IMR-90 (cell line): Measurements from ENCODE around the gene SNX27. TPM values are rescaled to one million over a fixed set of nuclear protein-coding genes. Genes with fewer than 3 reads are reported as not detected.

Source experiments
- ATAC-seq: fragments of 200-7000 bp; cut with Tn5 transposase; 2 replicates; pipeline ENCODE4 v1.9.1; 2020; ENCODE audit warnings: low read depth, mild to moderate bottlenecking, moderate library complexity
- BruUV-seq: library from RNA; stranded (reverse); fragments of 400-500 nt; replicated peaks from 2 replicates; lab custom pipeline; 2021; lab: Mats Ljungman, UMichigan
- CTCF ChIA-PET: fragments of 300-600 bp; formaldehyde crosslinking; extraction: SDS; loops from one replicate; lab custom pipeline; 2021; ENCODE audit warnings: antibody characterized with exemption; lab: Yijun Ruan, JAX
- POLR2A ChIA-PET: fragments of 300-600 bp; sonication (Branson Sonifier 250); formaldehyde crosslinking; loops from one replicate; lab custom pipeline; 2022; ENCODE audit warnings: antibody characterized with exemption; ENCODE audit not compliant: unreplicated experiment; lab: Charles Lee
- DNase-seq: peaks from one replicate; pipeline ENCODE4 v3.0.0; 2013
- H2AFZ ChIP-seq: replicated peaks from 2 replicates; pipeline ENCODE3; 2013; ENCODE audit warnings: low read length, mild to moderate bottlenecking; ENCODE audit not compliant: poor library complexity
- H2AK5ac ChIP-seq: 2 replicates; pipeline ENCODE4 v1.6.1; 2013; ENCODE audit warnings: low read depth, low read length, inconsistent platforms
- H2AK9ac ChIP-seq: replicated peaks from 2 replicates; pipeline ENCODE3; 2013; ENCODE audit warnings: mild to moderate bottlenecking, low read depth, low read length, moderate library complexity; ENCODE audit not compliant: poor library complexity
- H2BK120ac ChIP-seq: 2 replicates; pipeline ENCODE4 v1.6.1; 2013; ENCODE audit warnings: low read depth, low read length, inconsistent platforms
- H2BK15ac ChIP-seq: 3 replicates; pipeline ENCODE4 v1.6.1; 2013; ENCODE audit warnings: low read depth, low read length, inconsistent platforms
- H2BK20ac ChIP-seq: 2 replicates; pipeline ENCODE4 v1.6.1; 2013; ENCODE audit warnings: low read depth, mild to moderate bottlenecking, inconsistent platforms, low read length, moderate library complexity
- H2BK5ac ChIP-seq: 2 replicates; pipeline ENCODE4 v1.6.1; 2013; ENCODE audit warnings: mild to moderate bottlenecking, low read depth, low read length, inconsistent platforms; ENCODE audit not compliant: poor library complexity, severe bottlenecking
- H3K14ac ChIP-seq: replicated peaks from 2 replicates; pipeline ENCODE4 v1.6.1; 2013; ENCODE audit warnings: low read depth, low read length, inconsistent platforms
- H3K18ac ChIP-seq: 2 replicates; pipeline ENCODE4 v1.6.1; 2013; ENCODE audit warnings: low read depth, low read length, control low read depth
- H3K23ac ChIP-seq: 2 replicates; pipeline ENCODE4 v1.6.1; 2013; ENCODE audit warnings: low read depth, low read length, inconsistent platforms
- H3K27ac ChIP-seq: 2 replicates; pipeline ENCODE4 v1.5.1; 2013; ENCODE audit warnings: mild to moderate bottlenecking, control low read depth, low read length; ENCODE audit not compliant: insufficient read depth
- H3K27me3 ChIP-seq: 2 replicates; pipeline ENCODE4 v1.6.1; 2013; ENCODE audit warnings: low read length; ENCODE audit not compliant: control insufficient read depth, insufficient read depth
- H3K36me3 ChIP-seq: 2 replicates; pipeline ENCODE4 v1.6.1; 2013; ENCODE audit warnings: low read length, mixed read lengths; ENCODE audit not compliant: control insufficient read depth, insufficient read depth
- H3K4ac ChIP-seq: 2 replicates; pipeline ENCODE4 v1.6.1; 2013; ENCODE audit warnings: low read depth, low read length, inconsistent platforms
- H3K4me1 ChIP-seq: 2 replicates; pipeline ENCODE4 v1.6.1; 2013; ENCODE audit warnings: low read length, mixed read lengths; ENCODE audit not compliant: control insufficient read depth, insufficient read depth
- H3K4me2 ChIP-seq: 2 replicates; pipeline ENCODE4 v1.6.1; 2013; ENCODE audit warnings: low read depth, mild to moderate bottlenecking, control low read depth, low read length, moderate library complexity
- H3K4me3 ChIP-seq: 2 replicates; pipeline ENCODE4 v1.5.1; 2013; ENCODE audit warnings: low read depth, mild to moderate bottlenecking, control low read depth, low read length, moderate library complexity; ENCODE audit not compliant: insufficient read depth
- H3K56ac ChIP-seq: 2 replicates; pipeline ENCODE4 v1.6.1; 2013; ENCODE audit warnings: low read length, inconsistent platforms; ENCODE audit not compliant: insufficient read depth; ENCODE audit errors: extremely low read depth
- H3K79me1 ChIP-seq, 2 experiments: 2 replicates each; pipeline ENCODE4 v1.6.1; 2013; ENCODE audit warnings: low read length in 2 of 2, inconsistent platforms in 1 of 2, low read depth in 1 of 2
- H3K9ac ChIP-seq: 2 replicates; pipeline ENCODE4 v1.6.1; 2013; ENCODE audit warnings: low read depth, low read length, control low read depth
- H3K9me1 ChIP-seq: 2 replicates; pipeline ENCODE4 v1.6.1; 2013; ENCODE audit warnings: low read length, inconsistent platforms; ENCODE audit not compliant: insufficient read depth
- H3K9me3 ChIP-seq: 2 replicates; pipeline ENCODE4 v1.6.1; 2013; ENCODE audit warnings: low read length; ENCODE audit not compliant: control insufficient read depth, insufficient read depth
- H4K20me1 ChIP-seq: 2 replicates; pipeline ENCODE4 v1.6.1; 2013; ENCODE audit warnings: low read length, inconsistent platforms; ENCODE audit not compliant: insufficient read depth
- H4K5ac ChIP-seq: 2 replicates; pipeline ENCODE4 v1.6.1; 2013; ENCODE audit warnings: mild to moderate bottlenecking, low read depth, low read length, control low read depth
- H4K8ac ChIP-seq, 2 experiments: 2 replicates each; pipeline ENCODE4 v1.6.1; 2013; ENCODE audit warnings: low read depth in 2 of 2, low read length in 2 of 2, control low read depth in 1 of 2, inconsistent platforms in 1 of 2
- H4K91ac ChIP-seq: 2 replicates; pipeline ENCODE4 v1.6.1; 2013; ENCODE audit warnings: low read depth, low read length, inconsistent platforms; ENCODE audit not compliant: insufficient read depth
- BHLHE40 ChIP-seq: fragments of 150-350 bp; IDR thresholded peaks from 2 replicates; pipeline ENCODE4 v1.6.1; 2016; ENCODE audit warnings: mild to moderate bottlenecking, low read depth, low read length
- CEBPB ChIP-seq: IDR thresholded peaks from 2 replicates; pipeline ENCODE4 v1.6.1; 2012; ENCODE audit warnings: low read depth, low read length, improper control_type of control experiment
- CHD1 ChIP-seq: IDR thresholded peaks from 2 replicates; pipeline ENCODE4 v1.6.1; 2012; ENCODE audit warnings: low read depth, low read length, improper control_type of control experiment
- FOS ChIP-seq: fragments of 150-350 bp; IDR thresholded peaks from 2 replicates; pipeline ENCODE4 v1.6.1; 2016; ENCODE audit warnings: low read depth, low read length
- MAFK ChIP-seq: IDR thresholded peaks from 2 replicates; pipeline ENCODE4 v1.6.1; 2012; ENCODE audit warnings: low read depth, low read length, improper control_type of control experiment
- MAZ ChIP-seq: IDR thresholded peaks from 2 replicates; pipeline ENCODE4 v1.6.1; 2012; ENCODE audit warnings: low read depth, mild to moderate bottlenecking, low read length, improper control_type of control experiment, moderate library complexity, borderline replicate concordance
- MXI1 ChIP-seq: IDR thresholded peaks from 2 replicates; pipeline ENCODE4 v1.6.1; 2012; ENCODE audit warnings: low read depth, mild to moderate bottlenecking, low read length, moderate library complexity, borderline replicate concordance
- NFE2L2 ChIP-seq: fragments of 150-350 bp; IDR thresholded peaks from 2 replicates; pipeline ENCODE4 v1.6.1; 2016; ENCODE audit warnings: low read depth, mild to moderate bottlenecking, low read length
- POLR2A ChIP-seq: IDR thresholded peaks from 2 replicates; pipeline ENCODE4 v1.6.1; 2012; ENCODE audit warnings: mild to moderate bottlenecking, low read depth, low read length
- RAD21 ChIP-seq: IDR thresholded peaks from 2 replicates; pipeline ENCODE4 v1.6.1; 2012; ENCODE audit warnings: low read length, improper control_type of control experiment
- RCOR1 ChIP-seq: IDR thresholded peaks from 2 replicates; pipeline ENCODE4 v1.6.1; 2012; ENCODE audit warnings: mild to moderate bottlenecking, low read length, improper control_type of control experiment; ENCODE audit not compliant: insufficient replicate concordance
- RFX5 ChIP-seq: IDR thresholded peaks from 2 replicates; pipeline ENCODE4 v1.8.0; 2012; ENCODE audit warnings: low read depth, mild to moderate bottlenecking, low read length, moderate library complexity
- SMC3 ChIP-seq: fragments of 150-350 bp; IDR thresholded peaks from 2 replicates; pipeline ENCODE4 v1.6.1; 2016; ENCODE audit warnings: low read depth, mild to moderate bottlenecking, antibody characterized with exemption, low read length, moderate library complexity
- WGBS, 2 experiments: methylation state at CpG; one replicate each; pipeline versions ENCODE4 v1.1.5 to v1.1.7; 2013; ENCODE audit warnings: missing lambda C conversion rate in 2 of 2; ENCODE audit not compliant: insufficient read length in 1 of 2; ENCODE audit errors: extremely low coverage in 2 of 2; 5-methylcytosine and 5-hydroxymethylcytosine counted together
- dilution Hi-C: fragments of 300-500 bp; cut with HindIII; formaldehyde crosslinking; loops from one replicate; pipeline ENCODE4 v1.14.3; 2018; ENCODE audit warnings: low sequenced_read_pairs; ENCODE audit not compliant: unreplicated experiment
- in situ Hi-C: fragments of 300-500 bp; cut with MboI; formaldehyde crosslinking; loops from 3 replicates; pipeline ENCODE4 v1.14.3; 2019; ENCODE audit warnings: low sequenced_read_pairs, inconsistent platforms, mixed read lengths
- intact Hi-C: fragments of 100-400 bp; cut with micrococcal nuclease; formaldehyde crosslinking; loops from 2 replicates; pipeline ENCODE4 v1.10.0; 2022
- polyA plus RNA-seq, 3 experiments: library from polyadenylated mRNA; depleted of rRNA; stranded (reverse); fragments of >200 nt; gene quantifications; 2 replicates each; pipeline ENCODE4 v1.2.3, GENCODE V29; 2012; ENCODE audit warnings: low replicate concordance in 1 of 3
- total RNA-seq: library from RNA; depleted of rRNA; stranded (reverse); fragments of >200 nt; gene quantifications from 2 replicates; pipeline ENCODE4 v1.2.3, GENCODE V29; 2012
- TF ChIP-seq, protein P1 (sequence below): fragments of 150-350 bp; IDR thresholded peaks from 2 replicates; pipeline ENCODE4 v1.6.1; 2016; ENCODE audit warnings: low read depth, mild to moderate bottlenecking, low read length, moderate library complexity, borderline replicate concordance
- TF ChIP-seq, protein P2 (sequence below): conservative IDR thresholded peaks from 2 replicates; pipeline ENCODE4 v1.5.1; 2012; ENCODE audit warnings: mild to moderate bottlenecking, low read depth, low read length, improper control_type of control experiment
- TF ChIP-seq, protein P3 (sequence below): fragments of 150-350 bp; IDR thresholded peaks from 2 replicates; pipeline ENCODE4 v1.6.1; 2017; ENCODE audit warnings: mild to moderate bottlenecking, antibody characterized with exemption, low read length, low read depth

Gene SNX27
- total and polyA plus RNA-seq, 2 of the 4 experiments (the other 2 are of a cell fraction): 12.3 to 25.6 TPM

DNA sequence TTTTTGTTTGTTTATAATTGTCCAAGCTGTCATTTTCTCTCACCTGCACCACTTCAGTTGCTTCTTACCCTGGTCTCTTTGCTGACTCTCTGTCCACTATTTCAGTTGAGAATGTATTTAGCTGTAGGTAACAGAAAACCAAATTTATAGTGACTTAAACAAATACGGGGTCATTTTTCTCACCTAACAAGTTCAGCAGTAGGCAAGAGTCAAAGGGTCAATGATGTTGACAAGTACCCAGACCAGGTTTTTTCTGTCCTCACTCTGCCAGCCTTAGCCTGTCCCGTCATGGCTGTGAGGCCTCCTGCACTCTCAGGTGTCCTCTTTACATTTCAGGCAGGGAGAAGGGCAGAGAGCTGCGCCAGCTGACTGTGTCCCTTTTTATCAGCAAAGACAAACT, 121.3 kb downstream of the SNX27 start:
- Histone ChIP-seq H3K14ac (no peak overlapping the region), H2AK9ac (no peak overlapping the region), H3K23ac (no peak overlapping the region), H3K4me2 (no peak overlapping the region), H2BK15ac (no peak overlapping the region), H2AFZ (no peak overlapping the region), H3K18ac (no peak overlapping the region), H2BK20ac (no peak overlapping the region), H3K4ac (no peak overlapping the region), H4K91ac (no peak overlapping the region), H3K56ac (no peak overlapping the region), H2BK5ac (no peak overlapping the region), H4K20me1 (no peaks in the 10 kb centered on the region), H4K8ac (no peak overlapping the region), H4K5ac (no peak overlapping the region), H3K9me1 (no peaks in the 10 kb centered on the region), H3K9ac (no peak overlapping the region), H3K79me1 (no peaks in the 10 kb centered on the region), H3K4me3 (no peak overlapping the region), H2BK120ac (no peak overlapping the region), H3K9me3 (peaks cover 8% of the 10 kb centered on the region), H3K27me3 (peaks cover 38% of the 10 kb centered on the region), H3K27ac (no peak overlapping the region), H3K36me3 (no peaks in the 10 kb centered on the region), H3K4me1 (peaks cover 1% of the 10 kb centered on the region; the same call in 1 of the 2 replicates), H2AK5ac (no peak overlapping the region)
- BruUV-seq: no TSS peak
- in situ Hi-C loops (loop anchor here (10.0 kb wide), 1 partner anchor 198 kb away; no protein-coding TSS in a partner anchor), intact Hi-C loops (no loop called here), dilution Hi-C loops (no loop called here)
- CTCF ChIA-PET: interaction anchor here (0.6 kb wide), 1 partner anchor 311 kb away, joined by 8 read pairs; no protein-coding TSS in a partner anchor
- no peak for ATAC-seq
- no peak for DNase-seq
- POLR2A ChIA-PET: no interaction called here
- WGBS, 2 experiments: 14% methylated on average over 1 of the region's 3 CpGs; no CpG with 5 or more reads in 1 of the 2 experiments
- no peak for TF ChIP-seq RAD21
- TF ChIP-seq, protein P1, sequence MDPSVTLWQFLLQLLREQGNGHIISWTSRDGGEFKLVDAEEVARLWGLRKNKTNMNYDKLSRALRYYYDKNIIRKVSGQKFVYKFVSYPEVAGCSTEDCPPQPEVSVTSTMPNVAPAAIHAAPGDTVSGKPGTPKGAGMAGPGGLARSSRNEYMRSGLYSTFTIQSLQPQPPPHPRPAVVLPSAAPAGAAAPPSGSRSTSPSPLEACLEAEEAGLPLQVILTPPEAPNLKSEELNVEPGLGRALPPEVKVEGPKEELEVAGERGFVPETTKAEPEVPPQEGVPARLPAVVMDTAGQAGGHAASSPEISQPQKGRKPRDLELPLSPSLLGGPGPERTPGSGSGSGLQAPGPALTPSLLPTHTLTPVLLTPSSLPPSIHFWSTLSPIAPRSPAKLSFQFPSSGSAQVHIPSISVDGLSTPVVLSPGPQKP: no peak
- TF ChIP-seq NFE2L2: no peak
- TF ChIP-seq CHD1: no peak
- TF ChIP-seq RCOR1: no peak
- TF ChIP-seq MAZ: no peak
- no peak for TF ChIP-seq POLR2A
- no peak for TF ChIP-seq MXI1
- no peak for TF ChIP-seq FOS
- TF ChIP-seq BHLHE40: no peak
- TF ChIP-seq, protein P2, sequence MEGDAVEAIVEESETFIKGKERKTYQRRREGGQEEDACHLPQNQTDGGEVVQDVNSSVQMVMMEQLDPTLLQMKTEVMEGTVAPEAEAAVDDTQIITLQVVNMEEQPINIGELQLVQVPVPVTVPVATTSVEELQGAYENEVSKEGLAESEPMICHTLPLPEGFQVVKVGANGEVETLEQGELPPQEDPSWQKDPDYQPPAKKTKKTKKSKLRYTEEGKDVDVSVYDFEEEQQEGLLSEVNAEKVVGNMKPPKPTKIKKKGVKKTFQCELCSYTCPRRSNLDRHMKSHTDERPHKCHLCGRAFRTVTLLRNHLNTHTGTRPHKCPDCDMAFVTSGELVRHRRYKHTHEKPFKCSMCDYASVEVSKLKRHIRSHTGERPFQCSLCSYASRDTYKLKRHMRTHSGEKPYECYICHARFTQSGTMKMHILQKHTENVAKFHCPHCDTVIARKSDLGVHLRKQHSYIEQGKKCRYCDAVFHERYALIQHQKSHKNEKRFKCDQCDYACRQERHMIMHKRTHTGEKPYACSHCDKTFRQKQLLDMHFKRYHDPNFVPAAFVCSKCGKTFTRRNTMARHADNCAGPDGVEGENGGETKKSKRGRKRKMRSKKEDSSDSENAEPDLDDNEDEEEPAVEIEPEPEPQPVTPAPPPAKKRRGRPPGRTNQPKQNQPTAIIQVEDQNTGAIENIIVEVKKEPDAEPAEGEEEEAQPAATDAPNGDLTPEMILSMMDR: no peak
- TF ChIP-seq, protein P3, sequence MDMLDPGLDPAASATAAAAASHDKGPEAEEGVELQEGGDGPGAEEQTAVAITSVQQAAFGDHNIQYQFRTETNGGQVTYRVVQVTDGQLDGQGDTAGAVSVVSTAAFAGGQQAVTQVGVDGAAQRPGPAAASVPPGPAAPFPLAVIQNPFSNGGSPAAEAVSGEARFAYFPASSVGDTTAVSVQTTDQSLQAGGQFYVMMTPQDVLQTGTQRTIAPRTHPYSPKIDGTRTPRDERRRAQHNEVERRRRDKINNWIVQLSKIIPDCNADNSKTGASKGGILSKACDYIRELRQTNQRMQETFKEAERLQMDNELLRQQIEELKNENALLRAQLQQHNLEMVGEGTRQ: no peak
- no peak for TF ChIP-seq RFX5
- TF ChIP-seq SMC3: no peak
- no peak for TF ChIP-seq MAFK
- TF ChIP-seq CEBPB: no peak
